NCI-H128 (cell line): ENCODE data around the gene ANKRD44.
"Not testable (repeated sequence)": the region's sequence is repeated elsewhere in the genome, so short reads cannot be mapped to it uniquely, and the experiment has no call there.

ENCODE experiments used
- DNase-seq: peaks from one replicate; lab custom pipeline; 2025; ENCODE audit not compliant: unreplicated experiment; lab: John Stamatoyannopoulos, UW

Gene ANKRD44

DNA sequence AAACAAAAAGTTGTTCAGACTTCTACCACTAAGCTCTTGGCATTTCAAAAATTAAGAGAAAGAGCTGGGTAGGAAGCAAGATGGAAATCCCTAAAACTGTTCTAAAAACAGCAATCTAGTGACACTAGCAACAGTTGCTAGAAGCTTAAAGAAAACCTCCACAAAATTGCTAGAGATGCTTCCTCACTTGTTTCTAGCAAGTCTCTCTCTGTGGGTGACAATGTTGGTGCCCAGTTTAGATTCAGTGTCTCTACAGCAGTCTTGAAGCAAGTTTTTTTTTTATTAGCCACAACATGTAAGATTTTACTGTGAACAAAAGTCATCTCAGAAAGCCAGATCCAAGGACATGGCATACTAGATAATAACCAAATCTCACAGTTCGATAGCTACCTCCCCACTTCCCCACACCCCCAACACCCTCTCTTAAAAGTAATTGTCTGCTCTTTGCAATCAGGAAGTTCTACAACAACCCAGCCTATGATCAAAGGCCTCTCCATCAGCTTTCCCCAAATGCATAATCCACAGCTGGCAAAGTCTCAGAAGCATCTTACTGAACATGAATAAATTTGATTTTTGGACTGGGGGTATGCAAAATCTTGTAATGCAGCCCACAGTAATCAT, 70.0 kb downstream of the ANKRD44 start:
- DNase-seq: no peak

DNA sequence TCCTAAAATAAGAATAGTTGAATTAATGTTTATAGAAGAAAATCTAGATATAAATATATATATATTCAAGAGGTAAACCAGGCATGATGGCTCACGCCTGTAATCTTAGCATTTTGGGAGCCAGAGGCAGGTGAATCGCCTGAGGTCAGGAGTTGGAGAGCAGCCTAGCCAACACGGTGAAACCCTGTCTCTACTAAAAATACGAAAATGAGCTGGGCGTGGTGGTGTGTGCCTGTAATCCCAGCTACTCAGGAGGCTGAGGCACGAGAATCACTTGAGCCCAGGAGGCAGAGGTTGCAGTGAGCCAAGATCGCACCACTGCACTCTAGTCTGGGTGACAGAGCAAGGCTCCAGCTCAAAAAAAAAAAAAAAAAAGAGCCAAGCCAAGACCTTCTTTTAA, 70.6 kb downstream of the ANKRD44 start:
- not testable (repeated sequence) for DNase-seq

DNA sequence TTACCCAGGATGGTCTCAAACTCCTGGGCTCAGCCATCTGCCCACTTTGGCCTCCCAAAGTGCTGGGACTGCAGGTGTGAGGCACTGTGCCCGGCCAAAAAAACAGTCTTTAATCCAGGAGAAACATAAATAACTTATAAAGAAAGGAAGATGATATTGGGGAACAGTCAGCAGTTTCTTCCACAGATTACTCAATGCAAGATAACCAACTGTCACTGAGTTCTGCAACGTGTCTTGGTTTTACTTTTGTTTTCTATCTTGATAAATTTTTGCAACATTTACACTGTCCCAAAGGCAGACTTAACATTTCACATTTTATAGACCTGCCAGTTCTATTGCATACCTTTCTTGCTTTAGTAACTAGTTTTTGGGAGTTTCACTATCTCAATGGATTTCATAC, 71.1 kb downstream of the ANKRD44 start:
- DNase-seq: no peak

DNA sequence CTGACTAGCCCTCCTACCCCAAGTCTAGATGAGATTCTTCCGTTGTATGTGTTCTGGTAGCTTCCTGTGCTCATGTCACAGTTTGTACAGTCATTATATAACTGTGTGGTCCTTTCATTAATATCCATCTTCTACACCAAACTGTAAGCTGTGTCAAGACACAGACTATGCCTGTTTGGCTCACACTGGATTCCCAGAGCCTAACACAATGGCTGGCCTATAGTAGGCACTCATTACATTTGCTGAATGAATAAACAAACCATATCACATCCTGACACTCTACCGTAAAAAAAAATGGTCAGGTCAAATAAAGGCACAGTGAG, 72.6 kb downstream of the ANKRD44 start:
- DNase-seq: no peak

DNA sequence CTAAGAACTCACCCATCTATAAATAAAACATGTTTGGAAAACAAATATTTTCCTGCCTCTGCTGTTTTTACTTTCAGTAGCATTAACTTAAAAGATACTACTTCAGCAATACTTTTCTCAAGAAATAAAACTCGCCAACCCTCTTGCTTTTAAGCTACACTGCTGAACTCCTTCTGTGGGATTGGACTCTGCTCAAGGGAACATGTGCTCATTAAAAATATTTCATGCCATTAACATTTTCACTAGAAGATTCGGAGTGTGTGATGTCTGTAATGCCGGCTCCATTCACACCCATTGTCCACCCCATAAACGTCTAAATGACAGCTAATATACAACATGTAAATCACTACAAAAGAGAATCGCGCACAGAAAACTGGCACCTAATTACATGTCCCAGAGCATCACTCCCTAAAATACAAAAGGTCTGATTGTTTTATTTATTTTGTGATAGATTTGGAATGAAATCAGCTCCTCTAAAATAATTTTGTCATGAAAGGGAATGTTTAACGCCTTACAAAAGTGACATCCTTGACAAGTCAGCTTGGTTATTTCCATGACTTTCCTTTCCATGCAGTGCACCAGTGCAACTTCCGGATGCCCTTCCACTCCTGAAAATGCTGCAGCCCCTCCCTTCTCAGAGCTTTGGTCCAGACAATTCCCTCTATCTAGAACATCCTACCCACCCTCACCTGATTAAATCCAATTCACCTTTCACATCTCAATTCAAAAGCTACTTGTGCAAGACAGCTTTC, 73.1 kb downstream of the ANKRD44 start:
- no peak for DNase-seq

DNA sequence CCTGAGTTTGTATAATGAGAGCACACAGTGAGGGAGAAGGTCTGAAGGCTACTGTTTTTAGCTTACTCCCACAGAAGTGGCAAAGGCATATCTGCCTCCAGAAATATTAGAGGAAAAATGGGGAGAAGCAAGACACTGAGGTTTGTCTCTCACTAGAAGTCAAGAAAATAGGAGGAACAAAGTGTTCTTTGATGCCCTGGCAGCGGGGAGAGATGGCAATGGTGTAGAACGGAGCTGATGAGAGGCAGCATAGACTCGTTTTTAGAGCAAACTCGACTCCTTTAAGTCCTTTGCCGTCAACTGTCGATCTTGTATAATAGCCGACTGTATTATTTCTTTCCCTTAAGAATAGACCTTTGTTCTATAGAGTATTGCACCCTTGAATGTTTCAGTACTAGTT, 73.8 kb downstream of the ANKRD44 start:
- no peak for DNase-seq

DNA sequence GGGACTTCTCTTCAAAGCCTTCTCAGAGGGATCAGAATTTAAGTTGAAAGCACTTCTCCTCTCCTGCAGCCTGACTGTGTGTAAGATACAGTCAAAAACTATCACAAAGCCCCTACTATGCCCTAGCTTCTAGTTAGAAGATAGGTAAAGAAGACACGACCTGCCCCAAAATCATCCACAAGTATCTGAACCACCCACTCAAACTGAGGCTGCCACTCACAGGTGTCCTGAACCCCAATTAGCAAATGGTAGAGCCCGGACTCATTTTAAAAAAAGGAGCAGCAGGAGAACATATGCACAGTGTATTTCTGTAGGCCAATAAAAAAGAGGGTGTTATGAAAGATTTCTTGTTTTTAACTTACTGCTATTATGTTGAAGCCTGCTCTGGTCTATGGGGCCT, 74.4 kb downstream of the ANKRD44 start:
- DNase-seq: no peak

DNA sequence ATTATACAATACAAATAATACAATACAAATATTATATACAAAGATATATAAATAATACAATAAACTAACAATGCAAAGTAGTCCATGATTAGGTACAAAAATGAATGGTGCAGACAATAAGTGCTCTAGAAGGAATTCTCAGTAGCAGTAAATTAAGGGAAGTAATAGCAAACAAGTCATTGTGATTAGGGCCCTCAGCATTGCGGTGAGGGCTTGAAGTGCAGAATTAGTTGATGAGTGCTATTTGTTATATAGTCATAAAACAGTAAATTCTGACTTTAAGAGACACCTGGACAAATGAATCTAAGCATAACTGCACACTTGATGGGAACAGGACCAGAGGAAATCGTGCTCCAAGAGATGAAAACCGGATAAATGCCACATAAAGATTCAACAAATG, 74.9 kb downstream of the ANKRD44 start:
- no peak for DNase-seq

DNA sequence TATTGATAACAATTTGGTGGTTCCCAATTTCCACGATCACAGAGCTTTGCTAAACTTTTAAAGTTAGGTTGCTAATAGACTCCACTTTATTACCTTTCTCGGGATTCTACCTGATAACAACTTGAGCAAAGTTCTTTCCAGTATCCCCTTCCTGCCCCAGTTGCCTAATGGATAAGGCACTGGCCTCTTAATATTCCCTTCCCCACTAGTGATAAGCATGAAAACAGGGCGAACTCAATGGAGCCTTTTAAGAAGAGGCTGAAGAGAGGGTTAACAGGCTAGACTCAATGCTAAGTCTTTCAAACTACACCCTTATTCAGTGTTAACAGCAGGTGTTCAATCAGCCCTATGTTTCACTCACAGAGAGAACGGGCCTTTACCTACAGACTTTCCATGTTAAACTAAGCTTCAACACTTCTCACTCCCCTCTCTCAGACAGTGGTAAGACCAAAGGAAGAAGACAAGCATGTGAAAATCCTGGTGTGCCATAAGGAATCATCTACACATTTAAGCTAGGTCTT, 75.8 kb downstream of the ANKRD44 start:
- no peak for DNase-seq

DNA sequence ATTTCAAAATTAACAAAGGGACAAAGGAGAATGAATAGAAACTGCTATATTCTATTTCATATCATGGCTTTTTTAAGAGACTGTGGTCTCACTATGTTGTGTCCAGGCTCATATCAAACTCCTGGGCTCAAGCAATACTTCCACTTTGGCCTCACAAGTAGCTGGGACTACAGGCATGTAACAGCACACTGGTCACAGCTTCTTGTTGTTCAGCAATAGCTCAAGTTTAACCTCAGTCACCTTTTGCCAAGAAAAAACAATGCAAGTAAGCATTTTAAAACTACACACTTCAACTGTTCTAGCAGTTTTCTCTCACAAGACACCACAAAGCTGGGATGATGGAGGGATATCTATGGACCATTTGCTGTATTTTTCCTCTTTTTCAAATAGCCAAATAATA, 77.1 kb downstream of the ANKRD44 start:
- no peak for DNase-seq

DNA sequence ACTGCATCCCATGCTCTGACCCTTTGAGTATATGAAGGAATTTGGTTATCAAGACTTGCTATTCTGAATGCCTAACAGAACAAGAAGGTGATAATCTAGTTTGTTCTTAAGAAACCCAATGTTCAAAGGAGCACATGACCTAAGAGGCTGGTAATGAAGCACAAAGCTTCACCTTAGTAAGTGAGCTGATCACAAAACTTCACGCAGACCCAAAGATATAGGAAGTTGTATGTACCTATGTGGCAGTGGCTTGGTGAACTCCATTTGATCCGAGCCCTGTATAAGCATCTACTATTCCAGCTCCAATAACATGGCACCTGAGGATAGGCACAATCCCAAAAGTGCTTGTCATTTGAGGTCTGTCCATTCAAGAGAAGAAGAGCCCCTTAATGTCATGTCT, 78.6 kb downstream of the ANKRD44 start:
- no peak for DNase-seq

DNA sequence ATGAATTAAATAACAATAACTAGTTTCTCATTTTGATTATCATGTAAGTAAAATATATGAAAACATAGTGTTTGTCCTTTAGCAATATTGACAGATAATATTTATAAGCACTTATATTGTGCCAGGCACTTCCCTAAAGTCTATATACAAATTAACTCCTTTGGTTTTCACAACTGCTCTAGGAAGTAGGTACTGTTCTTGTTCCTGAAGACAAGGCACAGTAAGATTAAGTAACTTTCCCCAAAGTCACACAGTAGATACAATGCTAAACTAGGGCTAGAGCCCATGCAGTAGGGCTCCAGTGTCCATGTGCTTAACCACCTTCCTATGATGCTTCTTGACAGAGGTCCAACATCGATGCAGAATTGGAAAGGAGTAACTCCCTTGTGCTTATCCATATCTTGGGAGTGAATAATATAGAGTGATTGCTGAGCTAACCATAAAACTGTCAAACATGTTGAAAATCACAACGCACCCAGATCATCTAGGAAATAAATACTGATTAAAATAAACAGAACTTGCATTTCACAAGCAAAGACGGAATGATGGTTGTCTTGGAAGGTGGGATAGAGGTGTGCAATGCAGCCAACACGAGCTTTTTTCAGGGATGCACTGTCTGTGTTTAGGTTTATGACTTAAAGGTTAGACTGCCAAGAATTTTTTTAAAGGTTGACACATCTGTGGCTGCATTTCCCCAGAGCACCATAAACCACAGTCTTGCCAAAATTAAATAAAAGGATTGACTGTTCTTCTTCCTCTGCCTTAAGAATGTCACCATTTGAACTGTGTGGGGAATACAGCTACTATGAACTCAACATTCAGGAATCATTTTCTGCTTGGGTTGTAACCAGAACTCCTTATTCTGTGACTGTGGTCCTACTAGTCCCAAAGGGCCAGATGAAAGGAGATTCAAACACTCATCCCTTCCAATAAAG, 80.8 kb downstream of the ANKRD44 start:
- DNase-seq: no peak

DNA sequence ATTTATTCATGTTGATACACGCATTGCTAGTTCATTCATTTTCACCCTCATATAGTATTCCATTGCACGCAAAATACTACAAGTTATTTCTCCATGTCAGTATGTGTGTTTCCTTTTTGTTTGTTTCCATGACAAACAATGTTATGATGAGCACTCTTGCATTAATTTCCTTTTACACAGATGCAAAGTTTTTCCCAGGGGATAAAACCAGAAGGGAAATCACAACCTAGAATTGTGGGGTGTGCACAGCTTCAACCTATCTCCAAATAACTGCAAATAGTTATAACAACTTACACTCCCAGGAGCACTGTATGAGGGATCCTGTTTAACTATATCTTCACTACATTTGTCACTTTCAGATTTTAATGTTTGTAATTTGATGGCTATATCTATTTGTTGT, 87.1 kb downstream of the ANKRD44 start:
- no peak for DNase-seq

DNA sequence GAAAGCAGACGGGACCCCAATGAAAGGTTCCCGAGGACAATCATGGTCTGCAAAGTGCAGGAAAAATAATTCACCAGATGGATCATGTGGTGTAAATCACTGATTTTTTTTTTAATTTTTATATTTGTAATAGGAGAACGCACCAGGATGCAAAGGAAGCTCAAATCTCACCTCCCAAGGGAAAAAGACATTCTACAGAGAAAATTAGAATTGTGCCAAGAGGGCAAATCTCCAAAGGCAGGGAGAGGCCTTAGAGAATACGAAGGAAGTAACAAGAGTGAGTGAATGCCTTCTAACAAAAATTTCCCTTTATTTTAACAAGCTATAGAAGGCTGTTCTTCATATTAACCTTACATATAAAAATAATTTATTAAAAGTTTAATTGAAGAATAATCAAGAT, 90.9 kb downstream of the ANKRD44 start:
- DNase-seq: no peak

DNA sequence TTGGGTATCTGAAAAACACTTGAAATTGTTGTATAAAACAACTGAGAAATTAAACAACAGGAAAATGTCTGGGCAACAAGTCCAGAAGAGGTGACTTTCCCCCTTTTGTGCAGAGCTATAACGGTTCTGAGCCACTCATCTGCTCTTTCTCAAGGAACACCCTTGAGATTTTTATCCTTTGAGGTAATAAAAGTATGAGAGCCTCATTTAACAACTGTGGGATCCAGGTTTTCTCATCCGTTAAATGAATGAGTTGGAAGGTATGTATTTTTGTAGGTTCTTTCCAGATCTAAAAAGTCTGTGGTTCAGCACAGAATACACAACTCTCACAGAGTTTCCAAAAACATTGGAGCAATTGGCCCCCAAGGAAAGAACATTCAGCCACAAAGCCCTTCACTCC, 93.0 kb downstream of the ANKRD44 start:
- no peak for DNase-seq

DNA sequence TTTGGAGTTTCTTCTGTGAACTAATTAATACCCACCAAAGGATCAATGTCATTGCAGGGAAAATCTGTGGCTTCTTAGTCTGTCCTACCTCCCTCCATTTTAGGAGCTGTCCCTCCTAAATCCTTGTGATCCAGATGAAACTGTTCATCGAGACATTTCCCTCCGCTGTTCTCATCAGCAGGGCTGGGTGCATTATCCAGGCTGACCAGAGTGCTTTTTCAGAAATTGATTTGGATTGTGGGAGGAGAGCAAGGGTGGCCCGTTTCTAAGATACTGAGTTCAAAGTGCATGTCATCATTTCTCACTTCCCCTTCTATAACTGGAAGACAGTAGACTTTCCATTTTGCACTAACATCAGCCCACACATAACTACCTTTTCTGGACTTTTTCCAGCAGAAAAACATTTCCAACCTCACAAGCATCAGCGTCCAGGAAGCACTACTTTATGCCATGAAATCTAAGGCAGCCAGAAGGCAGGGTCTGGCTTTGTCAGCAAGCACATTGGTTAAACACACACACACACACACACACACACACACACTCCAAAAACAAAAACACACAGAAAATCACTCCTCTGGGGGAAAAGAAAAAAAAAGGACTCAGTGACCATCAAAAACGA, 94.1 kb downstream of the ANKRD44 start:
- no peak for DNase-seq

DNA sequence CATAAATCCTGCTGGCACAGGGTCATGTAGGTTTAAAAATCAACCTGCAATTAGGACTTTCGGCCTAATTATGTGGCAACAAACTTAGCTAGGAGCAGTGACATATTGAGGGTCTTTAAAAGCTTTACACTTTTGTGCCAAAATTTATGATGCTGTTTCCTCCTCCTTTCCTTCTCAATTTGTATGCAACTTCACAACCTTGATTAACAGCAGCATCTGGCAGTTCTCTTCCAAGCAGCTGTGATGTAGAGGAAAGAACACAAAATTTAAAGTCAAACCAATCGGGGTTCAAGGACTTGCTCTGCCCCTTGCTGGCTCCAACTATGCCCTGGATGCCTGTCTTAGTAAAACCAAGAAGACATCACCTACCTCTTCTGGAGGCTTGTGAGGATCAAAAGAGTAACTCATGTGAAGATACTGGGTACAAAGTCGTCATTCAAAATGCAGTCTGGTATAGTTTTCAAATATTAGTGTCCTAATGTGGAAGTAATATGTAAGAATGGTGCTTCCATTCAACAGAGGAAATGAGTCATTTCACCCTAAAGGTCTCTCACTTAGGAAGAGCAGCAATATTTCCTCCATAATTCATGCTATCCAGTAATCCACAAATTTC, 94.7 kb downstream of the ANKRD44 start:
- DNase-seq: no peak

DNA sequence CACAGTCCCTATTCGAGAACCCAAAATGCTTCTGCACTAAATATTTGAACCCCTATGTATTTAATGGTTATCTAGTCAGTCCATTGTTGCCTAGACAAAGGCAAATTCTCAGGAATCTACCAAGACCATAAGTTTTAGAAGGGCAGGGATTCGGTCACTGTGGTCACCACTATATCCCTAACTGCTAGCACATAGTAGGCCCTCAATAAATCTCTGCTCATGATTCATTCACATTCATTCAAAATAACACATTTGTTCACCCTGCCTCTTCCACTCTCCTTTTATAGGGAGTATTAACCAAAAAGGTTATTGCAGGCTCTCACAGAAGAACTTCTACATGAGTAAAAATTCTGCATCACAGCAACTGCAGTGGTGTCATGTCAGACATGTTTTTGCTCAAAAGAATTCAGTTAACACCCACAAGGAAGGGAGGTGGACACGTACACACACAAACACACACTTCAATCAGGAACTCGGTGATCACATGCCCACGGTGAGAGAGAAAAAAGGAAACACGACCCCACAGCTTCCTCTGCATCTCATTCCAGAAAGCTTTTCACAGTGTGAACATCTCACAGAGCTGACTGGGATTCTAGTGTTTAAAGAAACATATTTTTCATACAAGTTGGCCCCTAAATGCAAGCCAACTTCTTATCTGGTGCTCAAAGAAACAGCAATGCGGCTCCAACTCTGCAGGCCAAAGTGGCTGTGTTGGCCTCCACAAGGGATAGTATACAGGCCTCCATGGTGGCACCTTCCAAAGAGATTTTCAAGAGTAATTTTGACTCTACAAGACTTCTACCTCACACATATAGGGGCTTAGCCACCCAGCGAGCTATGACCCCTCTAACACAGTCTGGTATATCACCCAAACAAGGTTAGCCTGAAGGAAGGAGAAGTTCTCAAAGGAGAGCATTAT, 98.0 kb downstream of the ANKRD44 start:
- no peak for DNase-seq

DNA sequence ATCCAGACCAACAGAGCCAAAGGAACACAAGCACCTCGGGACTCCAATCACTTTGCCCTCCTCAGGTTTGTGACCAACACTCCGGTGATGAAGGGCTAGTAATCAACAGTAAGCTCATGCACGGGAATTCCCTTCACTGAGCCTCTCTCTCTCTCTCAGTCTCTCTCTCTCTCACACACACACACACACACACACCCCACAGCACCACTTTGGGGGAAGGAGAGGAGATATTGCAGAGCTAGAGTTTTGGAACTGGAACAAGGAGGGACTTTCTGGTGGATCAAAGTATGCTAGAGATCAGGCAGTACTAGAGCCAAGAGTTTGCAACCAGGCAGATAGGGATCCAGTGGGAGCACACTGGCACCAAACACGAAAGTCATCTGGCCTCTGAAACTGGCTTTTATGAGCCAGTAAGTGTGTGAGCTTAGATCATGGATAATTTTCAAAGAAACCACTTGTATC, 98.7 kb downstream of the ANKRD44 start:
- DNase-seq: no peak

DNA sequence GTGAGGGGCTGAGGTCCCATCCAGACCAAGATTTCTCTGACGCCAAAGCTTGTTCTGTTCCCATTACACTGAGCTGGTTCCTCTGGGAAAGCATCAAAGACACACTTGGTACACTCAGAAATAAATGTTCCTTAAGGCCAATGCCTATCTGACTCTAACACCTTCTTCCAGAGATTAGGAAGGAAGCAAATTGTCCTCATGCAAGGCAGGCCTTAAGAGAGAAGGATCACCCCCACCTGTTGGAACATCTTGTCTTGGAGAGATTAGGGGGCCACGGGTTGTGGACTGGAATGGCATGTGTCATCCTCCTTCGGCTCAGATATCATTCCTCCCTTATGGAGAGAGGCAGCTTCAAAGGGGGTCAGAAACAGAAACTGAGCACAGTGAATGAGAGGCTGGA, 100.2 kb downstream of the ANKRD44 start:
- no peak for DNase-seq
